Uterus (tissue), 4 donors: Measurements from ENCODE around the gene RAB13. TPM values are rescaled to one million over a fixed set of nuclear protein-coding genes. Genes with fewer than 3 reads are reported as not detected.
"Not testable (repeated sequence)": the region's sequence is repeated elsewhere in the genome, so short reads cannot be mapped to it uniquely, and the experiment has no call there.

Source experiments
- DNase-seq, 2 donors: peaks; one replicate each; pipeline ENCODE4 v3.0.0-alpha.2; 2019 to 2020
- H3K27ac ChIP-seq, 2 donors: fragments of 200-600 bp; sonication (generic); 1 replicate in 1 of 2; 2 replicates in 1 of 2; pipeline ENCODE4 v1.5.1; 2016 to 2018
- H3K27me3 ChIP-seq, 2 donors: fragments of 200-600 bp; sonication (generic); one replicate each; pipeline ENCODE4 v1.5.1; 2018 to 2019; ENCODE audit warnings: control low read depth in 1 of 2
- H3K36me3 ChIP-seq, 2 donors: fragments of 200-600 bp; sonication (generic); one replicate each; pipeline ENCODE4 v1.5.1; 2019; ENCODE audit warnings: control low read depth in 1 of 2
- H3K4me1 ChIP-seq, 2 donors: fragments of 200-600 bp; sonication (generic); one replicate each; pipeline ENCODE4 v1.5.1; 2018 to 2019; ENCODE audit warnings: control low read depth in 1 of 2
- H3K4me3 ChIP-seq, 2 donors: fragments of 200-600 bp; sonication (generic); 1 replicate in 1 of 2; 2 replicates in 1 of 2; pipeline ENCODE4 v1.5.1; 2018 to 2019; ENCODE audit warnings: mild to moderate bottlenecking in 1 of 2
- H3K9me3 ChIP-seq, 2 donors: fragments of 200-600 bp; sonication (generic); one replicate each; pipeline ENCODE4 v1.5.1; 2019; ENCODE audit warnings: control low read depth in 1 of 2
- POLR2A ChIP-seq, 2 donors: fragments of 450-650 bp; IDR thresholded peaks; one replicate each; pipeline ENCODE4 v1.6.1; 2016; ENCODE audit warnings: antibody characterized with exemption in 2 of 2, mild to moderate bottlenecking in 1 of 2, moderate library complexity in 1 of 2
- intact Hi-C: fragments of 100-400 bp; cut with DNase I; formaldehyde crosslinking; loops from one replicate; pipeline ENCODE4 v1.15.1; 2023; ENCODE audit warnings: low total_unique reads
- total RNA-seq, 4 donors: library from RNA; depleted of rRNA in 3 of 4; stranded (reverse); fragments of >200 nt in 3 of 4; gene quantifications; one replicate each; pipeline versions ENCODE4 v1.1.0 to v1.2.4, GENCODE V29; 2014 to 2023
- TF ChIP-seq, protein P1 (sequence below), 4 experiments: fragments of 200-600 bp in 2 of 4; fragments of 450-650 bp in 2 of 4; sonication (generic) in 2 of 4; IDR thresholded peaks; one replicate each; pipeline ENCODE4 v1.5.1; 2016 to 2019; ENCODE audit warnings: antibody characterized with exemption in 4 of 4, mild to moderate bottlenecking in 2 of 4, moderate library complexity in 1 of 4
- donor health status: DM: yes; HTN: yes; CAD: no.

The RAB13 gene
- total RNA-seq, 4 donors from 2014 or later, result 16.9 to 120 (median 33.2) TPM

DNA sequence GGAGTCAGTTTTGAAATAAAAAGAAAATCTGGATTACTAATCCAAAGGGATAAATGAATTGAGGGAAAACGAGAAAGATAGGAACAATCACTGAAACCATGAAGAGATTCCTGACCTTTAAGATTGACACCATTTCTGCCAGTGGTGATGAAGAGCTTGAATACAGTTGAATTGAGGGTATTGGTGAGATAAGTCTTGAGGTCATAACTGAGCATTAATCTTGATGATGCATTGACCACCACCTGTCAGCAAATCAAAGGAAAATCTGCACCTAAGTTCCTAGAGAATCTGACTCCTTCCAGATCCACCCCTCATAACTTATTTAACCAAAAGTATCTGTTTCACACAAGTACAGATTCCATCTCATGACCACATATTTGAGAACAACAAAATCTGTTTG, 26.0 kb upstream of the RAB13 start:
- Histone ChIP-seq H3K4me1 (no peaks in the 10 kb centered on the region), H3K9me3 (no peaks in the 10 kb centered on the region), H3K27ac (no peak overlapping the region), H3K4me3 (no peak overlapping the region), H3K36me3 (no peaks in the 10 kb centered on the region), H3K27me3 (no peaks in the 10 kb centered on the region)
- intact Hi-C loops, result no loop called here
- DNase-seq, result no peak
- TF ChIP-seq, protein P1, sequence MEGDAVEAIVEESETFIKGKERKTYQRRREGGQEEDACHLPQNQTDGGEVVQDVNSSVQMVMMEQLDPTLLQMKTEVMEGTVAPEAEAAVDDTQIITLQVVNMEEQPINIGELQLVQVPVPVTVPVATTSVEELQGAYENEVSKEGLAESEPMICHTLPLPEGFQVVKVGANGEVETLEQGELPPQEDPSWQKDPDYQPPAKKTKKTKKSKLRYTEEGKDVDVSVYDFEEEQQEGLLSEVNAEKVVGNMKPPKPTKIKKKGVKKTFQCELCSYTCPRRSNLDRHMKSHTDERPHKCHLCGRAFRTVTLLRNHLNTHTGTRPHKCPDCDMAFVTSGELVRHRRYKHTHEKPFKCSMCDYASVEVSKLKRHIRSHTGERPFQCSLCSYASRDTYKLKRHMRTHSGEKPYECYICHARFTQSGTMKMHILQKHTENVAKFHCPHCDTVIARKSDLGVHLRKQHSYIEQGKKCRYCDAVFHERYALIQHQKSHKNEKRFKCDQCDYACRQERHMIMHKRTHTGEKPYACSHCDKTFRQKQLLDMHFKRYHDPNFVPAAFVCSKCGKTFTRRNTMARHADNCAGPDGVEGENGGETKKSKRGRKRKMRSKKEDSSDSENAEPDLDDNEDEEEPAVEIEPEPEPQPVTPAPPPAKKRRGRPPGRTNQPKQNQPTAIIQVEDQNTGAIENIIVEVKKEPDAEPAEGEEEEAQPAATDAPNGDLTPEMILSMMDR (IDR thresholded peaks at IDR 0.05), result no peak
- TF ChIP-seq POLR2A (IDR thresholded peaks at IDR 0.05), result no peak

DNA sequence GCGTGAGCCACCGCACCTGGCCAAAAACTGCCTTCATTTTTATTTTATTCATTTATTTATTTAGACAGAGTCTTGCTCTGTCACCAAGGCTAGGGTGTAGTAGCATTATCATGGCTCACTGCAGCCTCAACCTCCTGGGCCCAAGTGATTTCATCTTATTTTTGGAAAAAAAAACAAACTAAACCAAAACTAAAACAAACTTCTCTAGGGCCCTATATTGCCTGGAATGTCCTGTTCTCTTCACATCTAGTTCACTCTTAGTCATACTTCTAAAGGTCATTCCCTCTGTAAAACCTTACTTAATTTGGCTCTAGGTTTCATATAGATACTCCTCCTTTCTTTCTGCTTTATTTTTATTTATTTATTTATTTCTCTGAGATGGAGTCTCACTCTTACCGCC, 20.0 kb upstream of the RAB13 start:
- no peaks in the 10 kb centered on the region for H3K9me3 ChIP-seq
- H3K36me3 ChIP-seq, result no peaks in the 10 kb centered on the region
- no peak overlapping the region for H3K4me3 ChIP-seq
- H3K27me3 ChIP-seq, result no peaks in the 10 kb centered on the region
- no peak for DNase-seq
- TF ChIP-seq POLR2A (IDR thresholded peaks at IDR 0.05), result no peak
- TF ChIP-seq, protein P1 (IDR thresholded peaks at IDR 0.05), result no peak
- intact Hi-C loops, result no loop called here
- no peak overlapping the region for H3K27ac ChIP-seq
- H3K4me1 ChIP-seq, result no peaks in the 10 kb centered on the region

DNA sequence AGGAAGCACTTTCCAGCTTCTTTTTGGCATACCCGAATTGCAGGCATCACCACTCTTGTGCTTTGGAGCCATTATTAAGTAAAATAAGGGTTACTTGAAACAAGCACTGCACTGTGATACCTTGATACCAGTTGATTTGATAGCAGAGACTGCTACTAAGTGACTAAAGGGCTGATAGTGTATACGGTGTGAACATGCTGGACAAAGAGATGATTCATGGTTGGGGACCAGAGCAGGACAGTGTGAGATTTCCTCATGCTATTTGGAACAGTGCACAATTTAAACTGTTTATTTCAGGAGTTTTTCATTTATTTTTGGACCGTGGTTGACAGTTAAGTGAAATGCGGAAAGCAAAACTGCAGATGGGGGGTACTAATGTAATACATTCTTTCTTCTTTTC, 14.3 kb upstream of the RAB13 start:
- no peak for TF ChIP-seq POLR2A (IDR thresholded peaks at IDR 0.05)
- TF ChIP-seq, protein P1 (IDR thresholded peaks at IDR 0.05), result no peak
- intact Hi-C loops, result no loop called here
- Histone ChIP-seq H3K27me3 (no peaks in the 10 kb centered on the region), H3K9me3 (no peaks in the 10 kb centered on the region), H3K4me1 (no peaks in the 10 kb centered on the region), H3K27ac (no peak overlapping the region), H3K36me3 (no peaks in the 10 kb centered on the region), H3K4me3 (no peak overlapping the region)
- no peak for DNase-seq

DNA sequence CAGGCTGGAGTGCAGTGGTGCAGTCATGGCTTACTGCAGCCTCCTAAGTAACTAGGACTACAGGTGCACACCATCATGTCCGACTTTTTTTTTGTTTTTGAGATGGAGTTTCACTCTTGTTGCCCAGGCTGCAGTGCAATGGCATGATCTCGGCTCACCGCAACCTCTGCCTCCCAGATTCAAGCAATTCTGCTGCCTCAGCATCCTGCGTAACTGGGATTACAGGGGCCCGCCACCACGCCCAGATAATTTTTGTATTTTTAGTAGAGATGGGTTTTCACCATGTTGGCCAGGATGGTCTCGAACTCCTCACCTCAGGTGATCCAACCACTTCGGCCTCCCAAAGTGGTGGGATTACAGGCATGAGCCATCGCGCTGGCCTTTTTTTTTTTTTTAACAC, 10.7 kb upstream of the RAB13 start:
- DNase-seq, H3K4me3 ChIP-seq, intact Hi-C loops: not testable (repeated sequence)

DNA sequence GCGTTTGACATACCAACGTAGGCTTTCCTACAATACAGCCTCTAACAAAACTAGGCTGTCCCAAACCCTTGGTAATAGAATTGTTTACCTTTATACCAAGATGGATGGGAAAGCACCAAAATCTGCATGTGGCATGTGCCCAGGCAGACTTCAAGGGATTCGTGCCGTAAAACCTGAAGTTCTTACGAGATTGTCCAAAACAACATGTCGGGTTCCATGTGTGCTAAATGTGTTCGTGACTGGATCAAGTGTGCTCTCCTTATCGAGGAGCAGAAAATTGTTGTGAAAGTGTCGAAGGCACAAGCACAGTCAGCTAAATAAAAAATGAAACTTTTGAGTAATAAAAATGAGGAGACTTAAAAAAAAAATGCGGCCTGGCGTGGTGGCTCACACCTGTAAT, 9.5 kb upstream of the RAB13 start:
- H3K27ac ChIP-seq, result no peak overlapping the region
- no peak overlapping the region for H3K4me3 ChIP-seq
- H3K36me3 ChIP-seq, result no peaks in the 10 kb centered on the region
- intact Hi-C loops, result no loop called here
- no peaks in the 10 kb centered on the region for H3K27me3 ChIP-seq
- no peak for DNase-seq
- no peaks in the 10 kb centered on the region for H3K9me3 ChIP-seq
- no peak for TF ChIP-seq POLR2A (IDR thresholded peaks at IDR 0.05)
- TF ChIP-seq, protein P1 (IDR thresholded peaks at IDR 0.05), result no peak
- H3K4me1 ChIP-seq, result peaks cover 0 to 16% of the 10 kb centered on the region in 2 donors

More for the DNA sequence above, 10.7 kb upstream of the RAB13 start:
- not testable (repeated sequence) for H3K36me3 ChIP-seq, H3K27me3 ChIP-seq, H3K9me3 ChIP-seq, H3K27ac ChIP-seq
- peaks cover 0 to 10% of the 10 kb centered on the region in 2 donors for H3K4me1 ChIP-seq

DNA sequence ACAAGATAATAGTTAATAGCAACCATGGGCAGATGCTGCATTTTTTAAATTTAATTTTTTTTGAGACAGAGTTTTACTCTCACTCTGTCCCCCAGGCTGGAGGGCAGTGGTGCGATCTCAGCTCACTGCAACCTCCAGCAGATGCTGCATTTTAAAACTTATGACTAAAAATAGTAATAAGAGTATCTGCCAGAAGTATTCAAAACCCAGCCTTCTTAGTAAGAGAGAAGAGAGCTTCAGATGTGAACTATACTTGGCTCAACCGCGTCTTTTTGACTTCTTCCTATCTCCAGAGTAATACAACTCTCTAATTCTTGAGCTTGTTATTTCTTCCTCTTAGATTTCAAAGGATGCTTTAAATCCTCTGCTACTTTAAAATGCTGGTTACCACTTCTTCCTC, 9.1 kb upstream of the RAB13 start:
- intact Hi-C loops, result no loop called here
- H3K27me3 ChIP-seq, result no peaks in the 10 kb centered on the region

More for the DNA sequence above, 9.1 kb upstream of the RAB13 start:
- no peak for DNase-seq
- TF ChIP-seq, protein P1 (IDR thresholded peaks at IDR 0.05), result no peak
- no peak for TF ChIP-seq POLR2A (IDR thresholded peaks at IDR 0.05)
- Histone ChIP-seq H3K9me3 (no peaks in the 10 kb centered on the region), H3K27ac (no peak overlapping the region), H3K36me3 (no peaks in the 10 kb centered on the region), H3K4me1 (peaks cover 0 to 16% of the 10 kb centered on the region in 2 donors), H3K4me3 (no peak overlapping the region)
